HCT116 (cell line): Measurements from ENCODE around the gene MRAS. TPM values are rescaled to one million over a fixed set of nuclear protein-coding genes. Genes with fewer than 3 reads are reported as not detected.

Source experiments
- ATAC-seq: fragments of 200-7000 bp; cut with Tn5 transposase; 2 replicates; pipeline ENCODE4 v1.9.1; 2020; ENCODE audit warnings: mild to moderate bottlenecking, moderate library complexity
- BruUV-seq: library from RNA; stranded (reverse); fragments of 400-500 nt; replicated peaks from 2 replicates; lab custom pipeline; 2021; lab: Mats Ljungman, UMichigan
- CTCF ChIA-PET: fragments of 300-600 bp; sonication (Branson Sonifier 250); formaldehyde crosslinking; loops from one replicate; lab custom pipeline; 2021; ENCODE audit warnings: antibody characterized with exemption; lab: Charles Lee
- POLR2A ChIA-PET: fragments of 300-600, 350-600 bp; sonication (Branson Sonifier 250); formaldehyde crosslinking; loops from one replicate; lab custom pipeline; 2021; ENCODE audit warnings: antibody characterized with exemption; lab: Charles Lee
- RAD21 ChIA-PET, 2 experiments: fragments of 300-600 bp; sonication (Branson Sonifier 250); formaldehyde crosslinking; loops; one replicate each; lab custom pipeline; 2023; ENCODE audit warnings: low total read pairs in 2 of 2; ENCODE audit not compliant: uncharacterized antibody in 2 of 2, unreplicated experiment in 2 of 2, low non-redundant PET in 1 of 2; lab: Charles Lee
- DNase-seq: peaks from one replicate; pipeline ENCODE4 v3.0.0-alpha.2; 2010; ENCODE audit warnings: low read depth, low spot score
- H2AFZ ChIP-seq: fragments of 200-600 bp; shearing (Covaris generic), sonication (generic); 2 replicates; pipeline ENCODE4 v1.6.1; 2017; ENCODE audit warnings: low read depth, mixed run types, mixed read lengths, antibody characterized with exemption, low read length; ENCODE audit not compliant: poor library complexity, severe bottlenecking
- H3K27ac ChIP-seq: 2 replicates; pipeline ENCODE4 v1.5.1; 2012; ENCODE audit warnings: low read depth, low read length
- H3K27me3 ChIP-seq: fragments of 200-600 bp; sonication (generic); 2 replicates; pipeline ENCODE4 v1.6.1; 2016; ENCODE audit warnings: mixed run types, low read length, mixed read lengths; ENCODE audit not compliant: insufficient read depth
- H3K36me3 ChIP-seq, 2 experiments: fragments of 200-500 bp in 1 of 2; fragments of 200-600 bp in 1 of 2; sonication (Bioruptor generic) in 1 of 2; sonication (generic) in 1 of 2; 2 replicates each; pipeline versions ENCODE4 v1.5.1 to v1.6.1; 2014 to 2016; ENCODE audit warnings: low read length in 2 of 2, inconsistent platforms in 1 of 2, mixed read lengths in 1 of 2, mixed run types in 1 of 2; ENCODE audit not compliant: insufficient read depth in 2 of 2, control insufficient read depth in 1 of 2
- H3K4me1 ChIP-seq, 2 experiments: fragments of 200-600 bp in 1 of 2; sonication (generic) in 1 of 2; 2 replicates each; pipeline versions ENCODE4 v1.5.1 to v1.6.1; 2012 to 2017; ENCODE audit warnings: low read length in 2 of 2, inconsistent platforms in 1 of 2, mild to moderate bottlenecking in 1 of 2, mixed read lengths in 1 of 2, mixed run types in 1 of 2, moderate library complexity in 1 of 2; ENCODE audit not compliant: insufficient read depth in 2 of 2, control insufficient read depth in 1 of 2
- H3K4me2 ChIP-seq: fragments of 200-600 bp; sonication (generic); 2 replicates; pipeline ENCODE4 v1.6.1; 2017; ENCODE audit warnings: mixed run types, low read length, mixed read lengths
- H3K4me3 ChIP-seq, 2 experiments: fragments of 200-600 bp in 1 of 2; sonication (generic) in 1 of 2; replicated peaks in 1 of 2; 2 replicates each; pipeline ENCODE4 v1.5.1; 2011 to 2016; ENCODE audit warnings: low read length in 2 of 2, control low read depth in 1 of 2, low read depth in 1 of 2, mild to moderate bottlenecking in 1 of 2, mixed read lengths in 1 of 2, mixed run types in 1 of 2
- H3K79me2 ChIP-seq: fragments of 200-600 bp; sonication (generic); 2 replicates; pipeline ENCODE4 v1.6.1; 2017; ENCODE audit warnings: mild to moderate bottlenecking, mixed run types, low read length, moderate library complexity, mixed read lengths; ENCODE audit not compliant: insufficient read depth
- H3K9ac ChIP-seq: fragments of 200-600 bp; sonication (generic); 2 replicates; pipeline ENCODE4 v1.6.1; 2016; ENCODE audit warnings: low read length, mixed read lengths
- H3K9me2 ChIP-seq: fragments of 200-600 bp; sonication (generic), shearing (Covaris generic); 2 replicates; pipeline ENCODE4 v1.6.1; 2017; ENCODE audit warnings: mixed run types, mild to moderate bottlenecking, moderate library complexity; ENCODE audit not compliant: insufficient read depth
- H3K9me3 ChIP-seq, 2 experiments: fragments of 200-500 bp in 1 of 2; fragments of 200-600 bp in 1 of 2; sonication (Bioruptor generic) in 1 of 2; sonication (generic) in 1 of 2; 2 replicates each; pipeline ENCODE4 v1.6.1; 2014 to 2017; ENCODE audit warnings: low read length in 2 of 2, mixed read lengths in 2 of 2, inconsistent platforms in 1 of 2, low read depth in 1 of 2, mild to moderate bottlenecking in 1 of 2, mixed run types in 1 of 2, moderate library complexity in 1 of 2; ENCODE audit not compliant: control insufficient read depth in 1 of 2, insufficient read depth in 1 of 2
- H4K20me1 ChIP-seq: fragments of 200-600 bp; sonication (generic), shearing (Covaris generic); 2 replicates; pipeline ENCODE4 v1.6.1; 2017; ENCODE audit warnings: mixed run types, mild to moderate bottlenecking, moderate library complexity; ENCODE audit not compliant: insufficient read depth
- ATF3 ChIP-seq: IDR thresholded peaks from 2 replicates; pipeline ENCODE4 v1.6.1; 2012
- CBX3 ChIP-seq: IDR thresholded peaks from 2 replicates; pipeline ENCODE4 v1.6.1; 2012; ENCODE audit warnings: low read depth
- CEBPB ChIP-seq: IDR thresholded peaks from 2 replicates; pipeline ENCODE4 v1.6.1; 2012; ENCODE audit warnings: low read depth
- CTCF ChIP-seq, 3 experiments: fragments of 200-600 bp in 1 of 3; sonication (generic) in 1 of 3; IDR thresholded peaks in 2 of 3; conservative IDR thresholded peaks in 1 of 3; 2 replicates each; pipeline ENCODE4 v1.5.1; 2012 to 2017; ENCODE audit warnings: low read depth in 2 of 3, low read length in 2 of 3, antibody characterized with exemption in 1 of 3, borderline replicate concordance in 1 of 3, control low read depth in 1 of 3, mild to moderate bottlenecking in 1 of 3, mixed read lengths in 1 of 3, mixed run types in 1 of 3, moderate library complexity in 1 of 3; ENCODE audit not compliant: insufficient read depth in 1 of 3
- EGR1 ChIP-seq: IDR thresholded peaks from 2 replicates; pipeline ENCODE4 v1.6.1; 2012; ENCODE audit warnings: low read depth
- ELF1 ChIP-seq: IDR thresholded peaks from 2 replicates; pipeline ENCODE4 v1.6.1; 2012; ENCODE audit warnings: low read depth, borderline replicate concordance
- EZH2 ChIP-seq: fragments of 200-600 bp; sonication (generic); IDR thresholded peaks from 2 replicates; pipeline ENCODE4 v1.6.1; 2017; ENCODE audit warnings: antibody characterized with exemption, mixed run types
- EZH2phosphoT487 ChIP-seq: fragments of 200-600 bp; IDR thresholded peaks from 2 replicates; pipeline ENCODE4 v1.6.1; 2018; ENCODE audit warnings: antibody characterized with exemption, borderline replicate concordance
- FOSL1 ChIP-seq: IDR thresholded peaks from 2 replicates; pipeline ENCODE4 v1.6.1; 2012; ENCODE audit warnings: low read depth
- JUND ChIP-seq: IDR thresholded peaks from 2 replicates; pipeline ENCODE4 v1.6.1; 2012
- MAX ChIP-seq: IDR thresholded peaks from 2 replicates; pipeline ENCODE4 v1.6.1; 2012
- POLR2A ChIP-seq: IDR thresholded peaks from 2 replicates; pipeline ENCODE4 v1.7.0; 2011; ENCODE audit warnings: borderline replicate concordance; ENCODE audit not compliant: insufficient read depth, insufficient read length; ENCODE audit errors: extremely low read depth
- RAD21 ChIP-seq: IDR thresholded peaks from 2 replicates; pipeline ENCODE4 v1.6.1; 2012; ENCODE audit warnings: low read depth, mild to moderate bottlenecking
- SP1 ChIP-seq: IDR thresholded peaks from 2 replicates; pipeline ENCODE4 v1.6.1; 2012; ENCODE audit warnings: low read depth
- SRF ChIP-seq: IDR thresholded peaks from 2 replicates; pipeline ENCODE4 v1.6.1; 2012; ENCODE audit warnings: low read depth
- TCF7L2 ChIP-seq: IDR thresholded peaks from 2 replicates; pipeline ENCODE4 v1.7.0; 2011; ENCODE audit warnings: borderline replicate concordance, inconsistent platforms; ENCODE audit not compliant: insufficient read depth, insufficient read length; ENCODE audit errors: extremely low read depth
- YY1 ChIP-seq: IDR thresholded peaks from 2 replicates; pipeline ENCODE4 v1.6.1; 2011; ENCODE audit warnings: low read length, low read depth, moderate library complexity, mild to moderate bottlenecking; ENCODE audit not compliant: insufficient replicate concordance; ENCODE audit errors: extremely low read depth
- ZBTB33 ChIP-seq: IDR thresholded peaks from 2 replicates; pipeline ENCODE4 v1.6.1; 2011; ENCODE audit warnings: mild to moderate bottlenecking, low read length, moderate library complexity; ENCODE audit not compliant: insufficient replicate concordance; ENCODE audit errors: extremely low read depth
- ZFX ChIP-seq: fragments of 450-650 bp; IDR thresholded peaks from 2 replicates; pipeline ENCODE4 v1.6.1; 2017
- ZNF274 ChIP-seq: fragments of 200-500 bp; sonication (Bioruptor generic); IDR thresholded peaks from 2 replicates; pipeline ENCODE4 v1.6.1; 2014; ENCODE audit warnings: mild to moderate bottlenecking, low read depth, low read length, inconsistent platforms
- intact Hi-C: fragments of 100-400 bp; cut with micrococcal nuclease; formaldehyde crosslinking; loops from 2 replicates; pipeline ENCODE4 v1.10.0; 2022
- total RNA-seq: library from RNA; stranded (reverse); gene quantifications from one replicate; pipeline ENCODE4 v1.2.1, GENCODE V29; 2021; ENCODE audit not compliant: unreplicated experiment

MRAS gene
- total RNA-seq, 1 experiment from 2014 or later, result 13.5 TPM

GRCh38 chr3:138404121-138404520, 55.7 kb downstream of the MRAS start:
- Histone ChIP-seq H3K9me3 (no peaks in the 10 kb centered on the region), H3K36me3 (no peaks in the 10 kb centered on the region), H3K4me3 (no peak overlapping the region), H3K79me2 (no peaks in the 10 kb centered on the region), H3K27ac (no peak overlapping the region), H3K9ac (no peak overlapping the region), H3K9me2 (no peaks in the 10 kb centered on the region), H3K4me1 (no peaks in the 10 kb centered on the region), H4K20me1 (no peaks in the 10 kb centered on the region), H2AFZ (no peak overlapping the region), H3K4me2 (no peak overlapping the region), H3K27me3 (no peaks in the 10 kb centered on the region)
- CTCF ChIA-PET, result no interaction called here
- intact Hi-C loops, result no loop called here
- ATAC-seq (no peak), DNase-seq (no peak)
- POLR2A ChIA-PET, result no interaction called here
- no TSS peak for BruUV-seq
- RAD21 ChIA-PET, result interaction anchor here in 1 of 2 experiments (0.6 kb wide), 1 partner anchor 511 kb away, joined by 6 read pairs; no protein-coding TSS in a partner anchor
- no peak for TF ChIP-seq ZNF274
- TF ChIP-seq EGR1, result no peak
- no peak for TF ChIP-seq RAD21
- no peak for TF ChIP-seq EZH2
- TF ChIP-seq EZH2phosphoT487, result no peak
- no peak for TF ChIP-seq YY1
- no peak for TF ChIP-seq CEBPB
- no peak for TF ChIP-seq JUND
- no peak for TF ChIP-seq ELF1
- no peak for TF ChIP-seq TCF7L2
- no peak for TF ChIP-seq FOSL1
- no peak for TF ChIP-seq SRF
- TF ChIP-seq ZBTB33, result no peak
- TF ChIP-seq SP1, result no peak
- no peak for TF ChIP-seq ATF3
- TF ChIP-seq CTCF (IDR thresholded peaks at IDR 0.05 in 2 of 3, conservative IDR thresholded peaks at IDR 0.05 in 1 of 3; ENCODE audit: borderline replicate concordance in 1 of 3, insufficient read depth in 1 of 3, low read depth in 2 of 3, low read length in 2 of 3), result no peak
- TF ChIP-seq POLR2A, result no peak
- TF ChIP-seq ZFX, result no peak
- TF ChIP-seq MAX, result no peak
- TF ChIP-seq CBX3, result no peak
